OCI-LY1 (cell line): ENCODE measurements around the gene SLC39A2.
A peak's percentile ranks its signal among the peaks of the same experiment; 100 is the strongest.

Experiments used
- H2AFZ ChIP-seq: fragments of 200-600 bp; sonication (generic), shearing (Covaris generic); 2 replicates; pipeline ENCODE4 v1.6.0; 2014; ENCODE audit warnings: antibody characterized with exemption, mild to moderate bottlenecking, low read length
- H3F3A ChIP-seq: fragments of 200-600 bp; sonication (generic), shearing (Covaris generic); 2 replicates; pipeline ENCODE4 v1.6.0; 2014; ENCODE audit warnings: mild to moderate bottlenecking, antibody characterized with exemption, low read length, moderate library complexity; ENCODE audit not compliant: insufficient read depth
- H3K27ac ChIP-seq: fragments of 200-600 bp; sonication (generic); 2 replicates; pipeline ENCODE4 v1.5.1; 2014; ENCODE audit warnings: low read length, mixed run types, mild to moderate bottlenecking, low read depth; ENCODE audit not compliant: poor library complexity, severe bottlenecking
- H3K27me3 ChIP-seq: fragments of 200-600 bp; sonication (generic); 2 replicates; pipeline ENCODE4 v1.6.0; 2014; ENCODE audit warnings: antibody characterized with exemption, mild to moderate bottlenecking, low read length, moderate library complexity; ENCODE audit not compliant: insufficient read depth
- H3K36me3 ChIP-seq: fragments of 200-600 bp; sonication (generic); 2 replicates; pipeline ENCODE4 v1.6.1; 2014; ENCODE audit warnings: mild to moderate bottlenecking, antibody characterized with exemption, low read length, moderate library complexity, mixed read lengths; ENCODE audit not compliant: insufficient read depth
- H3K4me1 ChIP-seq: fragments of 200-600 bp; sonication (generic); 2 replicates; pipeline ENCODE4 v1.5.1; 2014; ENCODE audit warnings: mild to moderate bottlenecking, low read length, moderate library complexity; ENCODE audit not compliant: insufficient read depth, severe bottlenecking
- H3K4me2 ChIP-seq: fragments of 200-600 bp; sonication (generic), shearing (Covaris generic); 2 replicates; pipeline ENCODE4 v1.6.1; 2014; ENCODE audit warnings: low read length
- H3K4me3 ChIP-seq: fragments of 200-600 bp; sonication (generic); 2 replicates; pipeline ENCODE4 v1.5.1; 2014; ENCODE audit warnings: low read length, low read depth, mild to moderate bottlenecking, mixed read lengths; ENCODE audit not compliant: poor library complexity, severe bottlenecking
- H3K79me2 ChIP-seq: fragments of 200-600 bp; shearing (Covaris generic); 2 replicates; pipeline ENCODE4 v1.6.1; 2016; ENCODE audit warnings: mixed run types, low read length, mixed read lengths; ENCODE audit not compliant: insufficient read depth
- H3K9ac ChIP-seq: fragments of 200-600 bp; sonication (generic), shearing (Covaris generic); 2 replicates; pipeline ENCODE4 v1.6.1; 2014; ENCODE audit warnings: mild to moderate bottlenecking, low read length, mixed read lengths
- H3K9me2 ChIP-seq: fragments of 200-600 bp; sonication (generic), shearing (Covaris generic); 2 replicates; pipeline ENCODE4 v1.6.1; 2014; ENCODE audit warnings: low read depth, mild to moderate bottlenecking, low read length, mixed read lengths
- H3K9me3 ChIP-seq: fragments of 200-600 bp; shearing (Covaris generic); 2 replicates; pipeline ENCODE4 v1.6.1; 2014; ENCODE audit warnings: low read length, mixed read lengths
- H4K20me1 ChIP-seq: fragments of 200-600 bp; sonication (generic), shearing (Covaris generic); 2 replicates; pipeline ENCODE4 v1.6.0; 2016; ENCODE audit warnings: mild to moderate bottlenecking, low read length; ENCODE audit not compliant: insufficient read depth
- CTCF ChIP-seq: fragments of 200-600 bp; sonication (generic), shearing (Covaris generic); IDR thresholded peaks from 2 replicates; pipeline ENCODE4 v1.5.1; 2017; ENCODE audit warnings: mild to moderate bottlenecking, antibody characterized with exemption, low read length, moderate library complexity, mixed read lengths
- EZH2 ChIP-seq: fragments of 200-600 bp; sonication (generic), shearing (Covaris generic); IDR thresholded peaks from 2 replicates; pipeline ENCODE4 v1.8.0; 2017; ENCODE audit warnings: borderline replicate concordance, mixed run types, mild to moderate bottlenecking, antibody characterized with exemption, low read length, moderate library complexity, mixed read lengths

Gene SLC39A2

GRCh38 chr14:20989787-20990600 is 9.1 kb upstream of the SLC39A2 start, which contains the start of gene METTL17:
TSS of gene METTL17 (plus strand) at chr14:20989980. CDS start at chr14:20990003, 23 bp downstream.
- peak within 1 kb of the TSS; percentile 61 for H3K27ac ChIP-seq

GRCh38 chr14:20996521-20996920 is 2.6 kb upstream of the SLC39A2 start:
- H3K4me3 ChIP-seq: no peak overlapping the region
- peaks cover 63% of the 10 kb centered on the region for H3K36me3 ChIP-seq
- H3K4me1 ChIP-seq: no peaks in the 10 kb centered on the region
- H3K27me3 ChIP-seq: no peaks in the 10 kb centered on the region
- H3K4me2 ChIP-seq: no peak overlapping the region
- H3F3A ChIP-seq: no peaks in the 10 kb centered on the region
- no peaks in the 10 kb centered on the region for H4K20me1 ChIP-seq
- no peak overlapping the region for H3K9ac ChIP-seq
- H3K9me3 ChIP-seq: no peaks in the 10 kb centered on the region
- H3K79me2 ChIP-seq: no peaks in the 10 kb centered on the region
- no peaks in the 10 kb centered on the region for H3K9me2 ChIP-seq
- no peak overlapping the region for H3K27ac ChIP-seq
- H2AFZ ChIP-seq: no peak overlapping the region
- no peak for TF ChIP-seq CTCF
- no peak for TF ChIP-seq EZH2

More at GRCh38 chr14:20989787-20990600, 9.1 kb upstream of the SLC39A2 start, which contains the start of gene METTL17:
- Histone ChIP-seq H3K9me2 (no peaks in the 10 kb centered on the region), H3K4me1 (peaks cover 15% of the 10 kb centered on the region), H3K79me2 (peaks cover 8% of the 10 kb centered on the region), H3F3A (no peaks in the 10 kb centered on the region), H2AFZ (peak within 1 kb of the TSS; percentile 92), H3K27me3 (no peaks in the 10 kb centered on the region), H3K9ac (peak within 1 kb of the TSS; percentile 90), H3K9me3 (no peaks in the 10 kb centered on the region), H3K4me3 (peak within 1 kb of the TSS; percentile 96), H3K36me3 (peaks cover 37% of the 10 kb centered on the region), H3K4me2 (peak within 1 kb of the TSS; percentile 96), H4K20me1 (no peaks in the 10 kb centered on the region)
- TF ChIP-seq EZH2: no peak
- peak; percentile 50; the same call in 1 of the 2 replicates for TF ChIP-seq CTCF

GRCh38 chr14:20997115-20997514 is 2.0 kb upstream of the SLC39A2 start:
- H3F3A ChIP-seq: no peaks in the 10 kb centered on the region
- no peaks in the 10 kb centered on the region for H3K79me2 ChIP-seq
- H3K36me3 ChIP-seq: peaks cover 57% of the 10 kb centered on the region
- no peak overlapping the region for H3K4me2 ChIP-seq
- H4K20me1 ChIP-seq: no peaks in the 10 kb centered on the region
- H2AFZ ChIP-seq: no peak overlapping the region
- H3K9me3 ChIP-seq: no peaks in the 10 kb centered on the region
- TF ChIP-seq CTCF (no peak), EZH2 (no peak)
- H3K4me1 ChIP-seq: no peaks in the 10 kb centered on the region
- no peak overlapping the region for H3K4me3 ChIP-seq
- no peaks in the 10 kb centered on the region for H3K9me2 ChIP-seq
- no peaks in the 10 kb centered on the region for H3K27me3 ChIP-seq
- no peak overlapping the region for H3K27ac ChIP-seq
- no peak overlapping the region for H3K9ac ChIP-seq
